GDM1 (cell line): ENCODE data around the gene SHC2.
"Not testable (repeated sequence)": the region's sequence is repeated elsewhere in the genome, so short reads cannot be mapped to it uniquely, and the experiment has no call there.

Experiments
- DNase-seq: peaks from one replicate; lab custom pipeline; 2025; lab: John Stamatoyannopoulos, UW

Gene SHC2

GRCh38 chr19:468587-469256 is 7.9 kb upstream of the SHC2 start:
- DNase-seq, result no peak

- DNase-seq, result no peak
These were observed 6.7 kb upstream of the SHC2 start for GRCh38 chr19:467554-467953.

- no peak for DNase-seq
These were observed 4.4 kb upstream of the SHC2 start for GRCh38 chr19:465056-465816.

GRCh38 chr19:464208-464545 is 3.3 kb upstream of the SHC2 start:
- no peak for DNase-seq

- DNase-seq, result no peak
These were observed 2.8 kb upstream of the SHC2 start for GRCh38 chr19:463483-464207.

- no peak for DNase-seq
These were observed 1.1 kb upstream of the SHC2 start for GRCh38 chr19:461721-462551.

GRCh38 chr19:459724-460511 is 915 bp downstream of the SHC2 start:
- no peak for DNase-seq

GRCh38 chr19:458091-459042 is 2.5 kb downstream of the SHC2 start:
- no peak for DNase-seq

- DNase-seq, result no peak
These were observed 3.2 kb downstream of the SHC2 start for GRCh38 chr19:457636-458035.

GRCh38 chr19:456547-457110 is 4.2 kb downstream of the SHC2 start:
- no peak for DNase-seq

GRCh38 chr19:455851-456546 is 4.8 kb downstream of the SHC2 start:
- no peak for DNase-seq

- no peak for DNase-seq
These were observed 5.7 kb downstream of the SHC2 start for GRCh38 chr19:455031-455705.

- no peak for DNase-seq
These were observed 7.2 kb downstream of the SHC2 start for GRCh38 chr19:453606-454005.

GRCh38 chr19:452829-453228 is 8.0 kb downstream of the SHC2 start:
- DNase-seq, result no peak

GRCh38 chr19:450912-451481 is 9.8 kb downstream of the SHC2 start:
- DNase-seq, result not testable (repeated sequence)

- no peak for DNase-seq
These were observed 10.9 kb downstream of the SHC2 start for GRCh38 chr19:449916-450315.

GRCh38 chr19:447816-448560 is 12.8 kb downstream of the SHC2 start:
- no peak for DNase-seq

GRCh38 chr19:447064-447426 is 13.8 kb downstream of the SHC2 start:
- no peak for DNase-seq
